ENCODE measurements around the gene PIPOX.

DNA sequence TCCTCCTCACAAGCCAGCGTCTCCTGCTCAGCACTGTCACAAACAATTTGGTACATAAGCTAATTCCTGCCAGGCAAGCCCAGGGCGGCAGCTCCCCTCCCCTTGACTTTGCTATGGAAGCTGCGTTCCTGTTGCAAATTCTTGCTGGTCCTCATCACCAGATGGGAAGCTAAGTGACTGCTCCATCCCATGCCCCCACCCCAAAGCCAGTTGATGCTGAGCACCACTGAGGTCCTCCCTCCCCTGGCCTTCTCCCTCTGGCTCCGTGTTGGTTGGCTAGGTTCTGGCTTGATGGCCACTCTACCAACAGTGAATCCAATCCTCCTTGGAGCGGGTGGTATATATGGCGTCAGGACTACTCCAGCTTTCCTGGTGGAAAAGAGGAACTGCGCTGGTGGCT is 34.4 kb downstream of the PIPOX start:
- TF ChIP-seq, protein P1, sequence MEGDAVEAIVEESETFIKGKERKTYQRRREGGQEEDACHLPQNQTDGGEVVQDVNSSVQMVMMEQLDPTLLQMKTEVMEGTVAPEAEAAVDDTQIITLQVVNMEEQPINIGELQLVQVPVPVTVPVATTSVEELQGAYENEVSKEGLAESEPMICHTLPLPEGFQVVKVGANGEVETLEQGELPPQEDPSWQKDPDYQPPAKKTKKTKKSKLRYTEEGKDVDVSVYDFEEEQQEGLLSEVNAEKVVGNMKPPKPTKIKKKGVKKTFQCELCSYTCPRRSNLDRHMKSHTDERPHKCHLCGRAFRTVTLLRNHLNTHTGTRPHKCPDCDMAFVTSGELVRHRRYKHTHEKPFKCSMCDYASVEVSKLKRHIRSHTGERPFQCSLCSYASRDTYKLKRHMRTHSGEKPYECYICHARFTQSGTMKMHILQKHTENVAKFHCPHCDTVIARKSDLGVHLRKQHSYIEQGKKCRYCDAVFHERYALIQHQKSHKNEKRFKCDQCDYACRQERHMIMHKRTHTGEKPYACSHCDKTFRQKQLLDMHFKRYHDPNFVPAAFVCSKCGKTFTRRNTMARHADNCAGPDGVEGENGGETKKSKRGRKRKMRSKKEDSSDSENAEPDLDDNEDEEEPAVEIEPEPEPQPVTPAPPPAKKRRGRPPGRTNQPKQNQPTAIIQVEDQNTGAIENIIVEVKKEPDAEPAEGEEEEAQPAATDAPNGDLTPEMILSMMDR (conservative IDR thresholded peaks at IDR 0.05 in 1 of 2, IDR thresholded peaks at IDR 0.05 in 1 of 2; ENCODE audit: extremely low read depth in 1 of 2, insufficient read depth in 1 of 2, low read depth in 1 of 2, low read length in 2 of 2) = no peak
- no peak for TF ChIP-seq EZH2 (IDR thresholded peaks at IDR 0.05; ENCODE audit: borderline replicate concordance, low read length)

Measured in mammary epithelial cell (primary cell).